Measurements from ENCODE around the gene STK38L. TPM values are rescaled to one million over a fixed set of nuclear protein-coding genes. Genes with fewer than 3 reads are reported as not detected.

Gene STK38L
- total and polyA plus RNA-seq, 2 donors (not counting 1 experiment from before 2014, with no cell fraction given): 16.5 to 19.9 TPM

DNA sequence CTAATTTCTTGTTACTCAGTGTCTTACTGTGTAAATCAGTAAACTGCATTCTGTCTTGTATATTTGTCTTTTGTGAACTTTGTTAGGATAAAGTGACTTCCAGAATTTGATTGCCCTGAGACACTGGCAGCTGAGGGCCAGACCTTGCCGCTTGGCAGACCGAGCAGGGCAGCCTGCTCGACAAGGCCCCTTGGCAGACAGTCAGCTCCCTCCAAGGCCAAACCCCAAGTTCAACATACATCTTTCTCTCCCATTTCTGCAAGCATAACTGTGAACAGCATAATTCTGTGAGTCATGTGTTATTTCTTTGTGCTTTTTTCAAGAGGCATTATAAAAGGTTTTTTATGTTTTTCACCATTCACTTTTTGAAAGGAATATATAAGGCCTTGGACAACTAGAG, 49.4 kb downstream of the STK38L start:
- Histone ChIP-seq H3K4me3 (replicated peaks in 1 of 4; ENCODE audit: control extremely low read depth in 1 of 4, insufficient read depth in 1 of 4, low read depth in 3 of 4, low read length in 4 of 4) (no peak overlapping the region), H3K36me3 (ENCODE audit: control insufficient read depth, insufficient read depth, low read length) (no peaks in the 10 kb centered on the region), H3K4me1 (ENCODE audit: control insufficient read depth, extremely low read depth, insufficient read depth, low read length) (no peaks in the 10 kb centered on the region), H3K27me3 (ENCODE audit: control insufficient read depth, insufficient read depth, low read length) (no peaks in the 10 kb centered on the region), H3K9me3 (ENCODE audit: control insufficient read depth, insufficient read depth, low read depth, low read length) (no peaks in the 10 kb centered on the region), H3K9ac (ENCODE audit: insufficient read depth, low read length) (no peak overlapping the region), H3K4me2 (ENCODE audit: extremely low read depth, insufficient read depth, low read length) (no peak overlapping the region), H4K20me1 (ENCODE audit: control insufficient read depth, extremely low read depth, insufficient read depth, low read length) (no peaks in the 10 kb centered on the region), H2AFZ (ENCODE audit: low read length) (no peak overlapping the region), H3K79me2 (ENCODE audit: control insufficient read depth, insufficient read depth, low read length) (no peaks in the 10 kb centered on the region), H3K27ac (ENCODE audit: insufficient read depth, low read length) (no peak overlapping the region)
- DNase-seq (ENCODE audit: low read depth in 2 of 2): peak; percentile 68 to 70
- no peak for TF ChIP-seq EZH2 (IDR thresholded peaks at IDR 0.05; ENCODE audit: low read length, missing control alignments)

DNA sequence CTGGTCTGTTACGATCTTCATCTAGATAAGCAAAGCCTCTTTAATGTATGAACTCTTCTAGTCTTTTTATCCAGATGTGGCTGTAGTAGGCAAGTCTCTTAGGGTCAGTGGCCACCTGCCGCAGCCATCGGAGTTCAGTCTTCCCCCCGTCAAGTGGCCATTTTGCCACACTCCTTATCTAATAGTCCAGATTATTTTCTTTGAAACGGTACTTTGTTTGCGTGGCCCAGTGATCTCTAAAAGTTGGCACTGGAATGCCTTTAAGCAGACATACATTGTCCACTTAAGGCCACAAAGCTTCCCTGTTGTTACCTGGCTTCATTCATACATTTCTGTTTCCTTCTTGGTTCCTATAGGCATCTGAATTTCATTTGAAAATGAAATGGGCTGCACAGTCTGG, 52.6 kb downstream of the STK38L start:
- Histone ChIP-seq H3K9ac (ENCODE audit: insufficient read depth, low read length) (no peak overlapping the region), H3K36me3 (ENCODE audit: control insufficient read depth, insufficient read depth, low read length) (no peaks in the 10 kb centered on the region), H3K4me3 (replicated peaks in 1 of 4; ENCODE audit: control extremely low read depth in 1 of 4, insufficient read depth in 1 of 4, low read depth in 3 of 4, low read length in 4 of 4) (no peak overlapping the region), H4K20me1 (ENCODE audit: control insufficient read depth, extremely low read depth, insufficient read depth, low read length) (no peaks in the 10 kb centered on the region), H2AFZ (ENCODE audit: low read length) (no peak overlapping the region), H3K4me2 (ENCODE audit: extremely low read depth, insufficient read depth, low read length) (no peak overlapping the region), H3K4me1 (ENCODE audit: control insufficient read depth, extremely low read depth, insufficient read depth, low read length) (no peaks in the 10 kb centered on the region), H3K27ac (ENCODE audit: insufficient read depth, low read length) (no peak overlapping the region), H3K79me2 (ENCODE audit: control insufficient read depth, insufficient read depth, low read length) (no peaks in the 10 kb centered on the region), H3K9me3 (ENCODE audit: control insufficient read depth, insufficient read depth, low read depth, low read length) (no peaks in the 10 kb centered on the region), H3K27me3 (ENCODE audit: control insufficient read depth, insufficient read depth, low read length) (no peaks in the 10 kb centered on the region)
- TF ChIP-seq, protein P1, sequence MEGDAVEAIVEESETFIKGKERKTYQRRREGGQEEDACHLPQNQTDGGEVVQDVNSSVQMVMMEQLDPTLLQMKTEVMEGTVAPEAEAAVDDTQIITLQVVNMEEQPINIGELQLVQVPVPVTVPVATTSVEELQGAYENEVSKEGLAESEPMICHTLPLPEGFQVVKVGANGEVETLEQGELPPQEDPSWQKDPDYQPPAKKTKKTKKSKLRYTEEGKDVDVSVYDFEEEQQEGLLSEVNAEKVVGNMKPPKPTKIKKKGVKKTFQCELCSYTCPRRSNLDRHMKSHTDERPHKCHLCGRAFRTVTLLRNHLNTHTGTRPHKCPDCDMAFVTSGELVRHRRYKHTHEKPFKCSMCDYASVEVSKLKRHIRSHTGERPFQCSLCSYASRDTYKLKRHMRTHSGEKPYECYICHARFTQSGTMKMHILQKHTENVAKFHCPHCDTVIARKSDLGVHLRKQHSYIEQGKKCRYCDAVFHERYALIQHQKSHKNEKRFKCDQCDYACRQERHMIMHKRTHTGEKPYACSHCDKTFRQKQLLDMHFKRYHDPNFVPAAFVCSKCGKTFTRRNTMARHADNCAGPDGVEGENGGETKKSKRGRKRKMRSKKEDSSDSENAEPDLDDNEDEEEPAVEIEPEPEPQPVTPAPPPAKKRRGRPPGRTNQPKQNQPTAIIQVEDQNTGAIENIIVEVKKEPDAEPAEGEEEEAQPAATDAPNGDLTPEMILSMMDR (conservative IDR thresholded peaks at IDR 0.05 in 1 of 2, IDR thresholded peaks at IDR 0.05 in 1 of 2; ENCODE audit: low read depth in 1 of 2, low read length in 2 of 2): no peak
- no peak for TF ChIP-seq EZH2 (IDR thresholded peaks at IDR 0.05; ENCODE audit: low read length, missing control alignments)
- no peak for DNase-seq (ENCODE audit: low read depth in 2 of 2)

DNA sequence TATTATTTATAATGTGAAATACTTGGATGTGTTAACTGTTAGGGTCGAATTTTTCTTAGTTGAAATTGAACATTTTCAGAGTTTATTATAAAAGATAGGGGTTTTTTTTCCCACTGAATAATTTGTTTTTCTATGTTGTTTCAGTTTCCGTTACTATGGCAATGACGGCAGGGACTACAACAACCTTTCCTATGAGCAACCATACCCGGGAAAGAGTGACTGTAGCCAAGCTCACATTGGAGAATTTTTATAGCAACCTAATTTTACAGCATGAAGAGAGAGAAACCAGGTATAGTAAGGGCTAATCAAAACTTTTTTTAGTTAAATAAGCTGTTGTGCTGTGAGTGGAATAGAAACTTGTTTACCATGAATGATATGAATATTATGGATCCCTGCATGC, 53.5 kb downstream of the STK38L start:
- H4K20me1 ChIP-seq (ENCODE audit: control insufficient read depth, extremely low read depth, insufficient read depth, low read length): no peaks in the 10 kb centered on the region
- no peak overlapping the region for H3K27ac ChIP-seq (ENCODE audit: insufficient read depth, low read length)
- no peaks in the 10 kb centered on the region for H3K9me3 ChIP-seq (ENCODE audit: control insufficient read depth, insufficient read depth, low read depth, low read length)
- no peaks in the 10 kb centered on the region for H3K27me3 ChIP-seq (ENCODE audit: control insufficient read depth, insufficient read depth, low read length)
- no peaks in the 10 kb centered on the region for H3K4me1 ChIP-seq (ENCODE audit: control insufficient read depth, extremely low read depth, insufficient read depth, low read length)
- no peaks in the 10 kb centered on the region for H3K36me3 ChIP-seq (ENCODE audit: control insufficient read depth, insufficient read depth, low read length)
- no peak overlapping the region for H2AFZ ChIP-seq (ENCODE audit: low read length)
- no peak overlapping the region for H3K4me3 ChIP-seq (replicated peaks in 1 of 4; ENCODE audit: control extremely low read depth in 1 of 4, insufficient read depth in 1 of 4, low read depth in 3 of 4, low read length in 4 of 4)
- TF ChIP-seq EZH2 (IDR thresholded peaks at IDR 0.05; ENCODE audit: low read length, missing control alignments): no peak
- TF ChIP-seq, protein P1 (conservative IDR thresholded peaks at IDR 0.05 in 1 of 2, IDR thresholded peaks at IDR 0.05 in 1 of 2; ENCODE audit: low read depth in 1 of 2, low read length in 2 of 2): no peak
- no peak overlapping the region for H3K9ac ChIP-seq (ENCODE audit: insufficient read depth, low read length)
- no peaks in the 10 kb centered on the region for H3K79me2 ChIP-seq (ENCODE audit: control insufficient read depth, insufficient read depth, low read length)
- DNase-seq (ENCODE audit: low read depth in 2 of 2): no peak
- no peak overlapping the region for H3K4me2 ChIP-seq (ENCODE audit: extremely low read depth, insufficient read depth, low read length)

All from fibroblast of lung (primary cell).